Measurements from ENCODE around the gene BMP2K. TPM values are rescaled to one million over a fixed set of nuclear protein-coding genes. Genes with fewer than 3 reads are reported as not detected.

BMP2K gene
- total and polyA plus RNA-seq, 2 donors (not counting 1 experiment from before 2014, with no cell fraction given): 54.8 to 126 TPM

GRCh38 chr4:78938868-78939666, 162.9 kb downstream of the BMP2K start, which contains the start of gene PAQR3:
TSS of gene PAQR3 (minus strand) at chr4:78939438. CDS start at chr4:78939224, 214 bp downstream.
- peak; percentile 76 to 78 for DNase-seq (ENCODE audit: low read depth in 2 of 2)

DNA sequence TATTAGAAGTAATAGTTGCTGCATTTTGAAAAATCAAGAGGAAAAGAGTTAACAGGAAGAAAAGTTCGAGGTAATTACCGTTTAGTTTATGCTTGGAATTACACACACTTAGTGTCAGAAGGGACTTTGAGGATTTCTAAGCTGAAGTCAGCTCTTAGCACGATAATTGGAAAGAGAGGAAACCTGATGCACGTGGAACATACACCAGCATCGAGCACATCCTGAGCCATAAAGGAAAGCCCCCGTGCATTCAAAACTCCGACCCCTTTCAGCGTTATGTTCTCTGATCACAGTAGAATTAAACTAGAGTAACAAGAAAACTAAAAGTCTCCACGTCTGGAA, 163.5 kb downstream of the BMP2K start:
- Histone ChIP-seq H3K27me3 (ENCODE audit: control insufficient read depth, insufficient read depth, low read length) (peaks cover 2% of the 10 kb centered on the region), H3K36me3 (ENCODE audit: control insufficient read depth, insufficient read depth, low read length) (no peaks in the 10 kb centered on the region), H3K9me3 (ENCODE audit: control insufficient read depth, insufficient read depth, low read depth, low read length) (no peaks in the 10 kb centered on the region), H3K27ac (ENCODE audit: insufficient read depth, low read length) (no peak overlapping the region), H3K4me3 (replicated peaks in 1 of 4; ENCODE audit: control extremely low read depth in 1 of 4, insufficient read depth in 1 of 4, low read depth in 3 of 4, low read length in 4 of 4) (peak overlapping the region; percentile 10 to 90 (median 55)), H3K4me1 (ENCODE audit: control insufficient read depth, extremely low read depth, insufficient read depth, low read length) (no peaks in the 10 kb centered on the region), H4K20me1 (ENCODE audit: control insufficient read depth, extremely low read depth, insufficient read depth, low read length) (no peaks in the 10 kb centered on the region), H3K4me2 (ENCODE audit: extremely low read depth, insufficient read depth, low read length) (peak overlapping the region; percentile 84), H2AFZ (ENCODE audit: low read length) (peak overlapping the region; percentile 40), H3K9ac (ENCODE audit: insufficient read depth, low read length) (no peak overlapping the region), H3K79me2 (ENCODE audit: control insufficient read depth, insufficient read depth, low read length) (no peaks in the 10 kb centered on the region)
- TF ChIP-seq EZH2 (IDR thresholded peaks at IDR 0.05; ENCODE audit: low read length, missing control alignments): no peak
- TF ChIP-seq, protein P1, sequence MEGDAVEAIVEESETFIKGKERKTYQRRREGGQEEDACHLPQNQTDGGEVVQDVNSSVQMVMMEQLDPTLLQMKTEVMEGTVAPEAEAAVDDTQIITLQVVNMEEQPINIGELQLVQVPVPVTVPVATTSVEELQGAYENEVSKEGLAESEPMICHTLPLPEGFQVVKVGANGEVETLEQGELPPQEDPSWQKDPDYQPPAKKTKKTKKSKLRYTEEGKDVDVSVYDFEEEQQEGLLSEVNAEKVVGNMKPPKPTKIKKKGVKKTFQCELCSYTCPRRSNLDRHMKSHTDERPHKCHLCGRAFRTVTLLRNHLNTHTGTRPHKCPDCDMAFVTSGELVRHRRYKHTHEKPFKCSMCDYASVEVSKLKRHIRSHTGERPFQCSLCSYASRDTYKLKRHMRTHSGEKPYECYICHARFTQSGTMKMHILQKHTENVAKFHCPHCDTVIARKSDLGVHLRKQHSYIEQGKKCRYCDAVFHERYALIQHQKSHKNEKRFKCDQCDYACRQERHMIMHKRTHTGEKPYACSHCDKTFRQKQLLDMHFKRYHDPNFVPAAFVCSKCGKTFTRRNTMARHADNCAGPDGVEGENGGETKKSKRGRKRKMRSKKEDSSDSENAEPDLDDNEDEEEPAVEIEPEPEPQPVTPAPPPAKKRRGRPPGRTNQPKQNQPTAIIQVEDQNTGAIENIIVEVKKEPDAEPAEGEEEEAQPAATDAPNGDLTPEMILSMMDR (conservative IDR thresholded peaks at IDR 0.05 in 1 of 2, IDR thresholded peaks at IDR 0.05 in 1 of 2; ENCODE audit: low read depth in 1 of 2, low read length in 2 of 2): no peak
- DNase-seq (ENCODE audit: low read depth in 2 of 2): no peak

More at GRCh38 chr4:78938868-78939666, 162.9 kb downstream of the BMP2K start, which contains the start of gene PAQR3:
- no peaks in the 10 kb centered on the region for H4K20me1 ChIP-seq (ENCODE audit: control insufficient read depth, extremely low read depth, insufficient read depth, low read length)
- no peaks in the 10 kb centered on the region for H3K27me3 ChIP-seq (ENCODE audit: control insufficient read depth, insufficient read depth, low read length)
- H3K4me1 ChIP-seq (ENCODE audit: control insufficient read depth, extremely low read depth, insufficient read depth, low read length): no peaks in the 10 kb centered on the region
- H3K79me2 ChIP-seq (ENCODE audit: control insufficient read depth, insufficient read depth, low read length): no peaks in the 10 kb centered on the region
- peak within 1 kb of the TSS; percentile 66 to 94 (median 83) for H3K4me3 ChIP-seq (replicated peaks in 1 of 4; ENCODE audit: control extremely low read depth in 1 of 4, insufficient read depth in 1 of 4, low read depth in 3 of 4, low read length in 4 of 4)
- H3K36me3 ChIP-seq (ENCODE audit: control insufficient read depth, insufficient read depth, low read length): no peaks in the 10 kb centered on the region
- TF ChIP-seq, protein P1 (conservative IDR thresholded peaks at IDR 0.05 in 1 of 2, IDR thresholded peaks at IDR 0.05 in 1 of 2; ENCODE audit: low read depth in 1 of 2, low read length in 2 of 2): no peak
- no peak for TF ChIP-seq EZH2 (IDR thresholded peaks at IDR 0.05; ENCODE audit: low read length, missing control alignments)
- peak within 1 kb of the TSS; percentile 84 for H3K4me2 ChIP-seq (ENCODE audit: extremely low read depth, insufficient read depth, low read length)
- peak within 1 kb of the TSS; percentile 70 for H3K27ac ChIP-seq (ENCODE audit: insufficient read depth, low read length)
- H3K9ac ChIP-seq (ENCODE audit: insufficient read depth, low read length): peak within 1 kb of the TSS; percentile 81
- H2AFZ ChIP-seq (ENCODE audit: low read length): peak within 1 kb of the TSS; percentile 97
- no peaks in the 10 kb centered on the region for H3K9me3 ChIP-seq (ENCODE audit: control insufficient read depth, insufficient read depth, low read depth, low read length)

DNA sequence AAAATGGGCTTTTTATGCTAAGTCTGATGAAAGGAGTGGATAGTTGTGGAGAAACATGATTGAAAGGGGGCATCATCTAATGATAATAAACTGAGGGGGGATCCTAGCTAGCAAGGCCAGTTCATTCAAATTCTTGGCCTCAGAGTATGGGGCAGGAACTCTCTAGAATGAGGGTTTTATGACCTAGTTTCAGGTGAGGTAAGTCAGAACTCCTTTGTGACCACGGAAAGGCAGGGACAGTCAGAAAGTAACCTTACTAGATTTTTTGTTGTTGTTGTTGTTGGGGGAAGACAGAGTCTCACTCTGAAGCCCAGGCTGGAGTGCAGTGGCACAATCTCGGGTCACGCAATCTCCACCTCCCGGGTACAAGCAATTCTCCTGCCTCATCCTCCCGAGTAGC, 164.6 kb downstream of the BMP2K start:
- H3K27ac ChIP-seq (ENCODE audit: insufficient read depth, low read length): no peak overlapping the region
- H3K36me3 ChIP-seq (ENCODE audit: control insufficient read depth, insufficient read depth, low read length): no peaks in the 10 kb centered on the region
- H3K9ac ChIP-seq (ENCODE audit: insufficient read depth, low read length): no peak overlapping the region
- no peaks in the 10 kb centered on the region for H3K9me3 ChIP-seq (ENCODE audit: control insufficient read depth, insufficient read depth, low read depth, low read length)
- H3K27me3 ChIP-seq (ENCODE audit: control insufficient read depth, insufficient read depth, low read length): peaks cover 2% of the 10 kb centered on the region
- no peaks in the 10 kb centered on the region for H4K20me1 ChIP-seq (ENCODE audit: control insufficient read depth, extremely low read depth, insufficient read depth, low read length)
- H3K4me1 ChIP-seq (ENCODE audit: control insufficient read depth, extremely low read depth, insufficient read depth, low read length): no peaks in the 10 kb centered on the region
- no peak overlapping the region for H3K4me3 ChIP-seq (replicated peaks in 1 of 4; ENCODE audit: control extremely low read depth in 1 of 4, insufficient read depth in 1 of 4, low read depth in 3 of 4, low read length in 4 of 4)
- no peaks in the 10 kb centered on the region for H3K79me2 ChIP-seq (ENCODE audit: control insufficient read depth, insufficient read depth, low read length)
- TF ChIP-seq, protein P1 (conservative IDR thresholded peaks at IDR 0.05 in 1 of 2, IDR thresholded peaks at IDR 0.05 in 1 of 2; ENCODE audit: low read depth in 1 of 2, low read length in 2 of 2): no peak
- TF ChIP-seq EZH2 (IDR thresholded peaks at IDR 0.05; ENCODE audit: low read length, missing control alignments): no peak
- no peak overlapping the region for H3K4me2 ChIP-seq (ENCODE audit: extremely low read depth, insufficient read depth, low read length)
- DNase-seq (ENCODE audit: low read depth in 2 of 2): no peak
- H2AFZ ChIP-seq (ENCODE audit: low read length): no peak overlapping the region
